GM10266 (cell line): Measurements from ENCODE around the gene DCDC2C.

Source experiments
- DNase-seq: peaks from one replicate; pipeline ENCODE4 v3.0.0; 2012; ENCODE audit errors: extremely low spot score
- CTCF ChIP-seq: IDR thresholded peaks from 2 replicates; pipeline ENCODE4 v1.5.1; 2012; ENCODE audit warnings: mild to moderate bottlenecking, low read depth; ENCODE audit not compliant: control insufficient read depth, insufficient read depth; ENCODE audit errors: missing control alignments

The DCDC2C gene

DNA sequence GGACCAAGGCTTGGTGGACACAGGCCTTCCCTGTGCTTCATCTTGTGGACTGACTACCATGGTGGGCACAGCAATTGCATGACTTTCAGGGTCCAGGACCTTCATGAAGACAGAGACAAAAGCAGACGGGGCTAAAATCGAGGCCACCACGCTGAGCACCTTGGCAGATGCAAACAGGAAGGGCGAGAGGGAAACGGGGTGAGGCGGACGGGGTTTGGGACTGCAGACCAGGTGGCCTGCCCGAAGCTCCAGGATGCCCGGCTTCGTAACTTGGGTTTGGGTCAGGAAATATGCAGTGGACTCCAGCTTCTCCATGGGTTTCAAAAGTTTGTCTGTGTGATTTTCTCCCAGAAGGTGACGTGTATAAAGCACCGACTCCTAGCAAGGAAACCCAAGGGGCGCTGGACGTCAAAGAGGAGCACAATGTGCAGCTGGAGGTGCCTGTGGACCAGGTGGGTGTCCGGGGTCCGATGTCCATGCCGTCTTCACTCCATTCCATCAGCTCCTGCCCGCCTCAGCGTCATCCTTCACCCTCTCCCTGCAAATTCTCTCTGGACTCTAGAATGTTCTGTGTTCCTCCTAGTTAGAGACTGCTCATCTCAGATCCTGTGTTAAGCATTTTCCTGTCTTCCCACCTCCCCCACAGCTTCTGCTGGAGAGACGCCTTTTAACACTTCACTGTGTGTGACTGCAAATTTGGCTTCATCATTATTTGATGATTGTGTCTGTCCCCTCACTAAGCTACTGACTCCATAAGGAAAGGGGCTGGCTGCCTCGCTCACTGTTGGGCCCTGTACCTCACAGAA lies 65.8 kb downstream of the DCDC2C start:
- no peak for TF ChIP-seq CTCF
- no peak for DNase-seq

- TF ChIP-seq CTCF: no peak
- DNase-seq: no peak
Measured at GRCh38 chr2:3769766-3770165, 66.4 kb downstream of the DCDC2C start.

- no peak for TF ChIP-seq CTCF
- DNase-seq: no peak
Measured at GRCh38 chr2:3770724-3771415, 67.5 kb downstream of the DCDC2C start.

GRCh38 chr2:3771576-3771975 lies 68.2 kb downstream of the DCDC2C start:
- no peak for DNase-seq
- no peak for TF ChIP-seq CTCF

DNA sequence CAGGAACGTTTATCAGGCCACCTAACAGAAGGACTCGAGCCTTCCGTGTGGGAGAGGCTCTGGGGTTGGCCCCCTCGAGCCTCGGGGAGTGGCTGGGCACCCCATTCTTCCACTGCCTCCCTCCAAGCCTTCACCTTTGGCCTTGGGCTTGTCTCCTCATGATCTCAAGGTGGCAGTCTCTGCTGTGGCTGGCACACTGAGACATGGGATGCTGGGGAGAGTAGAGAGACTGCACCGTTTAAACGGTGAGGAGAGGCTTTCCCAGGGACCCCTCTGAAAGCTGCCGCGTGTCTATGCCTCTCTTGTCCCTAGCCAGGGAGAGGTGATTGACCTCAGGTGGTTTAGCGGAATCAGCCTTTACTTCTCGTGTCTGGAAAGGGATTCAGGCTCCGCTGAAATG lies 71.0 kb downstream of the DCDC2C start:
- no peak for DNase-seq
- TF ChIP-seq CTCF: no peak

- DNase-seq: no peak
- TF ChIP-seq CTCF: no peak
Measured at GRCh38 chr2:3776311-3776710, 72.9 kb downstream of the DCDC2C start.

- DNase-seq: no peak
- no peak for TF ChIP-seq CTCF
Measured at GRCh38 chr2:3777966-3778365, 74.6 kb downstream of the DCDC2C start.
